ENCODE results near the gene CCSAP.

- no peak for TF ChIP-seq CTCF (IDR thresholded peaks at IDR 0.05; ENCODE audit: low read depth, low read length)
- no peak for TF ChIP-seq EZH2phosphoT487 (IDR thresholded peaks at IDR 0.05; ENCODE audit: low read depth)
Measured at GRCh38 chr1:229368347-229368746, 25.5 kb upstream of the CCSAP start.

All from OCI-LY3 (cell line).